Stimulated activated CD4-positive, alpha-beta T cell treated with anti-CD3 and anti-CD28 coated beads, Interleukin-12 subunit alpha, Interleukin-12 subunit beta, amount 100 ng/mL, for 4 hours (primary cell): Measurements from ENCODE around the gene AP3B2.
A peak's percentile ranks its signal among the peaks of the same experiment; 100 is the strongest.
"Not testable (repeated sequence)": the region's sequence is repeated elsewhere in the genome, so short reads cannot be mapped to it uniquely, and the experiment has no call there.

Experiments used
- DNase-seq: peaks from one replicate; pipeline ENCODE4 v3.0.0-alpha.2; 2020

Gene AP3B2

DNA sequence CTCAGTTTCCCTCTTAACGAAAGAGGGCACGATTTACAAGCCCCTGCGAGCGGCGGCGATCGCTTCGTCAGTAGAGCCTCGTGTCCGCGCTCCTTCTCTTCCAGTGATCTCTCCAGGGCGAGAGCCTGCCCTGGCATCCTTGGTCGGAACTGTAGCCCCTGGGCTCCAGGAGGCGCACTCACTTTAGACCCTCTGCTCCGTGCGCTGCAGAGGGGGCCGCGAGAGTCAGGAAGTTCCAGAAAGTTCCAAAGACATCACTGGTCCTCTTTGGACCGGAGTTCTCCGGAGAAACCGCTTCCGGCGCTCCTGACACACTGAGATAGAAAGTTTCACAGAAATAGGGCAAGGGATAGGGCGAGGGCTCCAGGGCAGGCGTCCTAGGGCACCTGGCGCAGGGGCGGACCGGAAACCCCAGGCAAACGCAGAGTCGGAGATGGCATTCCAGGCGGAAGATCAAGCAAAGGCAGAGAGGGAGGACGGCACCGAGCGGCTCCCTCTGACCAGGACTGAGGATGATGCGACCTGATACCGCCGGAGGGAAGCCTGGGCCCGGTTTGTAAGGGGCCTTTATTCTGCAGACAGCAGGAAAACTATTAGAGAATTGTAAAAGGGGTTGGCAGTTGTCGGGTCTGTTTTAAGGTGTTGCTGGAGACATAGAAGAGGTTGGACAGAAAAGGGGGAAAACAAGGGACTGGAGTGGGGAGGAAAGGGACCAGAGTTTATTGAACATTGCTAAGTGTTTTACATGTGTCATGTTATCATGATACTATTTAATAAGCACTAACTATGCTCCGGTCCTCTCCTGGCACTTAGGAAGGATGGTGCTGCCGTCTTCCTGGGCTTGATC, 61.2 kb downstream of the AP3B2 start:
- DNase-seq = no peak

DNA sequence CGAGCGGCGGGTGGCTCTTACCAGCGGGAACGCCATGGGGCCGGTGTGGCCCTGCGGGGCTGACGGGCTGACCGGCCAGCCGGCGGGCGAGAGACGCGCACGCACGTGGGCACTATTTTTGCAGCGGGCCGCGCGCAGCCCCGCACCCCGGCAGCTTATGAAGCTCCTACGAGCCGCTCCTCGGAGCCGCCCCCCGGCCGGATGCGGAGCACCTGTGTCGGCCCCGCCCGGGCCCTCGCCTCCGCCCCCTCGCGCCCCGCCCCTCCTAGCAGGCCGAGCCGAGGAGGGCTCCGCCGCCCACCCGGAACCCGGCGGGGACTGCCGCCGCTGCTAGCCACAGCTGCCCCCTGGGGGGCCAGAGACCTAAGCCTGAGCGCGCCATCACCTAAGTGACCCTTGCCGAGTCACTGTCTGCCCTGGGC, 61.8 kb downstream of the AP3B2 start:
- peak; percentile 56 for DNase-seq

DNA sequence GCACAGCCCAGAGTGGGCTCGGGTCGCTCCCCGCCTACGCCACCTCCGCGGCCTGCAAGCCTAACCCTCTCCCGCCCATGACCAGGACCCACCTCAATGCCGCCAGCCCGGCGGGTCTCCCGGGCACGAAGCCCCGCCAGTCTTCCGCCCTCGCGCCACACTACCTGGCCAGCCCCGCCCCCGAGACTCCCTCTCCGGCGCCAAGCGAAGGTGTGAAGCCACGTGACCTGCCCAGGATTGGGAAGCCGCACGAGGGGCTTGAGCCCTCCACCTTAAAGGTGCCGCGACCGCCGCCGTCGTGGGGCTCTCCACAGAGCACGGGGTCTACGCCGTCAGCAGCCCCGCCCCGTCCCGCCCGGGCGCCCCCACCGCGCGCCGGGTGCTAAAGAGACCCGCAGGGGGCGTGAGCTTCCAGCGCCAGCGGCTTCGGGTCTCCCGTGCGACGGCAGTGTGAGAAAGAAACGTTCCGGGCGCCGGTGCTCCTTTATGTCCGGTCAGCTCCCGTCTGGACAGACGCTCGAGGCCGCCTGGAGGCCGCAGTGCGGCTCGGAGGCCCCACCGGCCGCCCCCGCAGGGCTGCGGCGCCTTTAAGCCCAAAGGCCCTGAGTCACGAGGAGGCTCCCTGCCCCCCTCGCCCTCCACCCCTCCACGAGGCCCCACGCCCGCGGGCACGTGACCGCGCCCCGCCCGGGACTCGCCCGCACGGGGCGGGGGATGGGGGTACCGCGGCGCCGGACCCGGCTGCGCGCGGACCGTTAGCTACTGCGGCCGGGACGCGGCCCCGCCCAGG, 62.4 kb downstream of the AP3B2 start, which contains the start of gene CPEB1:
TSS of gene CPEB1 (minus strand) at position 319 of the 790 bp plus-strand sequence. CDS start 18,904 bp downstream, outside the sequence.
- peak; percentile 45 for DNase-seq

DNA sequence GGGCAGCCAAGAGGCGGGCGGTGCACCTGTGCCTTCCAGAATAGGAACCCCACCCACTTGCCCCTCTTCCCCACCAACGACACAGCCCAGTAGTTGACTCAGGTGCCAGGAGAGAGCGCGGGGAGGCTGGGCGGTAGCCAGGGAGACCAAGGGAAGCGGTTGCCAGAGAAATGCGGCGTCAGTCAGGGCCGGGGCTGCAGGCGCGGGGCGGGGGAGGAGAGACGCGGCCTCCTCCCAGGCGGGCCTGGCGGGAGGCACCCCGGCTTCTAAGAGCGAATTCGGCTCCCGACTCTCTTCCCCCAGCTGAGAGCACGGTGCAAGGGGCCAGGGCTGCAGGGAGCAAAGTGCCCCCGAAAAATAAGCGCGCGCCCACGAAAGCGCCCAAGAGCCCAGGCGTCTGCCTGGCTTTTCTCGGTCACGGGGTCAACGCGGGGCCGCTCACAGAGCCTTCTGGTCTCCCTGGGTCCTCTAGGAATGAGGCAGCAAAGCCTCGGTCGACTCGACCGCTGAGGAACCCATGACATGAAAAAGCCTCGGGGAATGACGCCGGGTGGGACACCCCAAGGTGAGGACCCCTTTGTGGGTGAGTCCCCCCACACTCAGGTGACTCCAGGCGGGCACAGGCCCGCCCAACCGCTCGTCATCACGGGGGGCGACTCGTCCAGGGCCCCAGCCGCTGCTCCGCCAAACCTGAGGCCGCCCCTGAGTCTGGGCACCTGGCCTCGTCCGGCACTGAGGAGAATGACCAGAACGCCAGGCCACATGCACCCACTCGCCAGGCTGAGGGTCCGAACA, 63.2 kb downstream of the AP3B2 start:
- no peak for DNase-seq

DNA sequence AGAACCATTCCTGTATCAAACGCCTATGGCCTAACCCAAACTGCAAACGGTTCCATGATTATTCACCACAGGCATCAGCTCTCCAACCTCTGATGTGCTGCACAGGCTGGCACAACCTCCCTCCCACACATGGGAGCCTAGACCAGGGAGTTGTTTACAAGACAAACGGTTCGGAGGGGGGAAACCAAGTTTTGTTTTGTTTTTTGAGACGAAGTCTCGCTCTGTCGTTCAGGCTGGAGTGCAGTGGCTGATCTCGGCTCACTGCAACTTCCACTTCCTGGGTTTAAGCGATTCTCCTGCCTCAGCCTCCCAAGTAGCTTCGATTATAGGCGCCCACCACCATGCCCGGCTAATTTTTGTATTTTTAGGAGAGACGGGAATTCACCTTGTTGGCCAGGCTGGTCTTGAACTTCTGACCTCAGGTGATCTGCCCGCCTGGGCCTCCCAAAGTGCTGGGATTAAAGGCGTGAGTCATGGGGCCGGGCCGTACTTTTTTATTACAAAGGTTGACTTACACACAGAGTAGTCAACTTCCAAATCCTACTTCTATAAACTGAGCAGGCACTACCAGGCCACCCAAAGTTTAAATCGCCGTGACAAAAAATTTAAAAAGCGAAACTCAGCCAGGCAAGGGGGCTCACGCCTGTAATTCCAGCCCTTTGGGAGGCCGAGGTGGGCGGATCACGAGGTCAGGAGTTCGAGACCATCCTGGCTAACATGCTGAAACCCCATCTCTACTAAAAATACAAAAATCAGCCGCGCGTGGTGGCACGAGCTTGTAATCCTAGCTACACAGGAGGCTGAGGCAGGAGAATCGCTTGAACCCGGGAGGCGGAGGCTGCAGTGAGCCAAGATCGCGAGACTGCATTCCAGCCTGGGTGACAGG, 64.5 kb downstream of the AP3B2 start:
- not testable (repeated sequence) for DNase-seq

DNA sequence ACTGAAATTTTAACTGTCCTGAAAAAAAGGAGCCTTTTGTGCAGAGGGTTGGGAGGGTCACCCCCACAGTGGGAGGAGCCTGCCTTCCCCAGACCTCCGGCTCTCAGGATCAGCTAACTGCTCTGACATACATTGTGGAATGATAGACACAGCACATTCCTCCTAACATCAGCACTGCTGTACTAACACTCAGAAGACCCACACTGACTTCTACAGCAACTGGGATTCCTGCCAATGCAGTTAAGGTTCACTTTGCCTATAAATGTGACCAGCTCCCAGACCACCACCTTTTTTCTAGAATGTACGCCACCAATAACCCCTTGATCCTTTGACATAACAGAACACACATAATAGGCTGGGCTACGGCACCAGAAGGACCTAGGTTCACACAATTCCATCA, 65.7 kb downstream of the AP3B2 start:
- no peak for DNase-seq

DNA sequence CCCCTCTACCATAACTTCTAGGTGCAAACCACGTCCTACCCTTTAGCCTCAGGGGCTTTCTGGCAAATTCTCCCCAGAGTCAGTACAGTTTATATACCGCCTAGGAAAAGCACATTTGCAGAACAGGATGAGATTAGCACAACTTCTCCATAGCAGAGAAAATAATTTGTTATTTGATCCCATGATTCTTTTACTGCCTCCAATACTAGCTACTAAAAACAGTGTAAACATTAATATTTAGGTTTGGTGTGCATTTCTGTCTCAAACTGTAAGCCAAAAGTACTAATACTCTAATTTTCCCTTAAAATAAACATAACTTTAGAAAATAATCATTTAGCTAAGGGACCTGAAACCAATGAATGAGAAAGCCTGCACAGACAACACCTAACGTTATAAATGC, 67.0 kb downstream of the AP3B2 start:
- DNase-seq = no peak

DNA sequence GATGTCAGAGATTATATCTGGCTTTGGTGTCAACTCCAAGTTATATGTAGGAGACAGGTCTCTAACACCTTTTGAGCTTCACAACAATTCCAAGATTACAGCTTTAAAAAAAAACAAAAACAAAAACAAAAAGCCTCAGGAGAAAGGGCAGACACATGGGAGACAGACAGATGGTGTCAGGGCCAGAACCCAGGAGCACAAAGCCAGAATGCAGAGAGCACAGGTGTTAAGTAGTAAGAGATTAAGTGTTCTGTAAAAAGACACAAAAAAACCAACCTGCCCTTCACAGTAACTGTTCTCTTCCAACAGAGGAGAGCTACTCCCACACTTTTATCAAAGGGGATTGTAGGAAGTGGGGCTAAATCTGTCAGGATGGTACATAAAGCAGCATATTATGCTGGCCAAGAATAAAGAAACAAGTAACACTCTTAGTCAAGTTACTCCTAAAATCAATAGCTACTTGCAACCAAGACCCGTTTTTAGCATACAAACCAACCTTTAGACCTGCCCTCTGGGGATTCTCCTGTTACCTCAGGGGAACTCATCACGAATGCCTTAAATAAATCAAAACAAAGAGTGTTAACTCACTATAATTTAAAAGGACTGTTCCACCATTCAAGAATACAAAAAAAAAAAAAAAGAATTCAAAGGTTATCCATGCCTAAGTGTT, 68.4 kb downstream of the AP3B2 start:
- no peak for DNase-seq

DNA sequence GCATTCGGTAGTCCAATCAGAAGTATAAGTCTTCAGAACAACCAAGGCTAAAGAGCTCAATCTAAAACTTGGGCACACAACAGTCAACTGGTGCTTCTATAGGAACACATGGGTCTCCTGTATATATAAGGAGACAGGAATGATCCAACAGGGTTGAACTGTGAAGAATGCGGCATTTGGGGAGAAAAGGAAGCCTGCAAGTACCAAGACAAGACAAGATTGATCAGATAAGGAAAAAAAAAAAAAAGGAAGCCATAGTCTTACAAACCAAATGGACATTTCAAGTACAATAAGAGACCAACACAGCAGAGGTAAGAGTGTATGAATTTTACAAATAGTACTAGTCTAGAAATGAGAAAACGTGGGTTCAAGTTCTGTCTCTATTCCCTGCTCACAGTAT, 69.0 kb downstream of the AP3B2 start:
- DNase-seq = no peak

DNA sequence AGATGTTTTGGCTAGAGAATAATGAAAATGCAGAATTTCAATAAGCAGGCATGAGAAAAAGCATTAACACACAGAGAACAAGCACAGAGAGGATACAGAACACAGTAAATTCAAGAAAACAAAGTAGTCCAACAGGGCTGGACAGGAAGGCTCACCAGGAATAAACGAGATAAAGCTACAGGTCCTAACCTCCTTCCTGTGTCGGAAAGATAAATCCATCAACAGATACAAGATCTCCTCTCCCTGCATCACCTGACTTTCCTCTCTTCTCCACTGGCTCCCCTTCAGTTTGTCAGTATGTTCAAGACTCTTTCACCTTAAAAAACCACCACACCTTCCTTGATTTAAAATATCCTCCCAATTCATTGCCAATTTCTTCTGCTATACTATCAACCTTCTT, 73.9 kb downstream of the AP3B2 start:
- no peak for DNase-seq

DNA sequence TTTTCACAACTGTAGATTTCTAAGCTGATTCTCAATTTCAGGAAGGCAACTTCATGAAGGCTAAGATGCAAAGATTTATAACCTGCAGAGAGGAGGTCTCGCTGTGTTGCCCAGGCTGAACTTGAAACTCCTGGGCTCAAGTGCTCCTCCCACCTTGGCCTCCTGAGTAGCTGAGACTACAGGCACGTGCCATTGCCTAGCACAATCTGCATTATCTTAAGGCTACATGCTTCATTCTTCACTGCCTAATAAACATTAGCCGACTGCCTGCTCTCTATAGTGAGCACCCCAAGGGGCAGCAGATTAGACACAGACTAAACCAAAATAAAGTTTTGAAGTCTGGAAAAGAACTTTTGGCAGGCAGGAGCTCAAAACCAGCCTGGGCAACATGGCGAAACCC, 79.6 kb downstream of the AP3B2 start:
- no peak for DNase-seq

DNA sequence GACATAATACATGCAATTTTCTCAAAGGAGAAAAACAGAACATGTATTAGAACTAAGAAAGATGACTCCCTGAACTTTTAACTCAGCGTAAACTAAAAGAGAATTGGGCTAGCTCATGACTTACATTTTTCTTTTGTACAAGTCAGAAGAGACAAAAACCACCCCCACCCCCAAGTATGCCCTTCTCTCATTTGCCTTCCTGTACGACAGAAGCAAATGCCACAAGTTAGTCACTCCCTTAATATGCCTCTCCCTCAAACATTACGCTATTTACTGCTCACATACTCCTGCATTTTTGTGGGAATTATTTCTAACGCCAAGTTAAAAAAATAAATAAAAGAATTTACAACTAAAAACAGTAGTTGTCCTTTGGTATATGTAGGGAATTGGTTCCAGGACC, 84.5 kb downstream of the AP3B2 start:
- DNase-seq = no peak

DNA sequence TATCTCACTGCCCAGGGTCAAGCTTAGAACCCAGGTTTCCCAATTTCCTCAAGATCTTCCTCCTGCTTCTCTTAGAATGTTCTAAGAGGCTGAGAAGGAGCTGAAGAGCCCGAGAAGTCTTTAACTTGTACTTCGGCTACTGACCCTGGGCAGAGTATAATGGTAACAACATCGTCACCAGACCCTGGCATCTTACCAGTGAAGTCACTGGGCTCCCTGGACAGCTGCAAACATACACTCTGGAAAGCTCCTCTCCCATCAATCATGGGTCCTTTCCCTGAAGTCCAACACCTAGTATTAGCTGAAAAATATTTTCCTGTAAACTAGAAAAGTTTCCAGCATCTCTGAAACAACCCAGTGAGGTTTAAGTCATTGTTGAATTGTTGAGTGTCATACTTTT, 85.2 kb downstream of the AP3B2 start:
- no peak for DNase-seq

DNA sequence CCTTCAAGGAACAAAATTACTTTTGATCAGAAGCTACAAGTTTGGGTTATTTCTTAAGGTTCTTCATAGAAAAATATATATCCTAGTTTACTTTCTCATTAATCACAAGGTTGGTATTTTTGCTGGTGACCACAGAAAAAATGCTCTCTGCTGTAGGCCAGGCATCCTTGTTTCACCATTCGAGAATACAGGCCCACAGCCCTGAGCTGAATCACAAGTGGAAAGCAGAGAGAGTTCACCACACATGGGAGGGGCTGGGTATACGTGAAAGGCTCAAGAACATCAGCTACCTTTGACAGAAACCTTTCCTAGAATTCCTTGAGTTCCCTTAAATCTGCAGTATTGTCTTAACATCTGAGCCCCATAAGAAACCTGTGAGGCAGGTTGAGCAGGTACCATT, 85.7 kb downstream of the AP3B2 start:
- DNase-seq = no peak

DNA sequence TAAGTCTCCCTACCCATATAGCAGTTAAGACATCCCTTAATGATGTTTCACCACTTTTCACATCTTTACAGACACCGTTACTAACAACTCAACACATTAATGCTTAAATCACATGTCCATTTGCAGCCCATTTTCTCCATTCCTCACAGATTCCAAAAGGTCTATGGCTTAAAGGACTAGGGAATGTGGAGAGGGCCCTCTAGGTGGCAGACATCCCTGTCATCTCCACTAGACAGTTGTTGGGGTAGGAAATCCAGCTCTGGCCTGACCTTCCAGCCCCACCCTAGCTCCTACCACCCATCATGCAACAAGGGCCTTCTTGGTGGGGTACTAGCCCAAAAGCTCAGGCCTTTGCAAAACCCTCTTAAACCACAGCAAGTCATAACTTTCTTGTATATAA, 87.7 kb downstream of the AP3B2 start:
- DNase-seq = no peak

DNA sequence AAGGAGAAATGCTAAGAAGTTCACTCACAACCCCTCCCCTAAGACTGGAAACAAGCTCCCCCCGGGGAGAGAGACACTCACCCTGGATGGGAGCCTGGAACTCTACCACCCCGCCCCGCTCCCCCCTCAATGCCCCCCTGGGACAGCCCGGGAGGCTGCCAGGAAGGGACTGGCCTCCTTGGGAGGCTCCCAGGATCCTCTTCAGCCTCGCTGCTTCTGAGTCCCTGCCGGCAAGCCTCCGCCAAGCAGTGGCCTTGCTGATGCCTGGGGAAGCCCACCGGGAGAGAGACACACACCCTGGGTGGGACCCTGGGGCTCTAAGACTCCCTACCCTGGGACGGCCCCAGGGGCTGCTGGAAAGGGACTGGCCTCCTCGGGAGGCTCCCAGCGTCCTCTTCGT, 95.9 kb downstream of the AP3B2 start:
- no peak for DNase-seq

DNA sequence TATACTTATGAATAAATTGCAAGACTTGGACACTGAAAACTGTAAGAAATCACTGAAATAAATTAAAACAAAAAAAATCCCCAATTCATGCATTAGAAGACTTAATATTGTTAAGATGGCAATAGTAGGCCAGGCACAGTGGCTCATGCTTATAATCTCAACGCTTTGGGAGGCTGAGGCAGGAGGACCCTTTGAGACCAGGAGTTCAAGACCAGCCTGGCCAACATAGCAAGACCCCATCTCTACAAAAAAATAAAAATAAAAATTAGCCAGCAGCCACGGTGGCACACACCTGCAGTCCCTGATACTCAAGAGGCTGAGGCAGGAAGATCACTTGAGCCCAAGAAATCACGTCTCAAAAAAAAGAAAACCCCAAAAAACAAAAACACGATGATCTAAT, 98.3 kb downstream of the AP3B2 start:
- DNase-seq = no peak
